OCI-LY3 (cell line): ENCODE measurements around the gene CUX1.

Source experiments
- CTCF ChIP-seq: fragments of 200-600, 300-600 bp; sonication (generic); IDR thresholded peaks from 2 replicates; pipeline ENCODE4 v1.5.1; 2014; ENCODE audit warnings: antibody characterized with exemption, low read length, low read depth
- EZH2phosphoT487 ChIP-seq: fragments of 200-600 bp; shearing (Covaris generic); IDR thresholded peaks from 2 replicates; pipeline ENCODE4 v1.6.1; 2018; ENCODE audit warnings: antibody characterized with exemption, mixed run types, low read depth

GRCh38 chr7:101814081-101814990, 3.1 kb upstream of the CUX1 start:
- TF ChIP-seq CTCF (peak; percentile 56), EZH2phosphoT487 (no peak)
